HFF-Myc (cell line): ENCODE data around the gene SPRED3.

Source experiments
- DNase-seq: peaks from one replicate; pipeline ENCODE4 v3.0.0-alpha.2; 2011; ENCODE audit warnings: low read depth; ENCODE audit errors: extremely low read depth
- H3K4me3 ChIP-seq: replicated peaks from 2 replicates; pipeline ENCODE4 v1.5.1; 2011; ENCODE audit warnings: low read depth, mild to moderate bottlenecking, control low read depth, low read length
- TF ChIP-seq, protein P1 (sequence below): IDR thresholded peaks from 2 replicates; pipeline ENCODE4 v1.5.1; 2012; ENCODE audit warnings: mild to moderate bottlenecking, low read depth, low read length, control low read depth; ENCODE audit errors: missing control alignments

The SPRED3 gene

DNA sequence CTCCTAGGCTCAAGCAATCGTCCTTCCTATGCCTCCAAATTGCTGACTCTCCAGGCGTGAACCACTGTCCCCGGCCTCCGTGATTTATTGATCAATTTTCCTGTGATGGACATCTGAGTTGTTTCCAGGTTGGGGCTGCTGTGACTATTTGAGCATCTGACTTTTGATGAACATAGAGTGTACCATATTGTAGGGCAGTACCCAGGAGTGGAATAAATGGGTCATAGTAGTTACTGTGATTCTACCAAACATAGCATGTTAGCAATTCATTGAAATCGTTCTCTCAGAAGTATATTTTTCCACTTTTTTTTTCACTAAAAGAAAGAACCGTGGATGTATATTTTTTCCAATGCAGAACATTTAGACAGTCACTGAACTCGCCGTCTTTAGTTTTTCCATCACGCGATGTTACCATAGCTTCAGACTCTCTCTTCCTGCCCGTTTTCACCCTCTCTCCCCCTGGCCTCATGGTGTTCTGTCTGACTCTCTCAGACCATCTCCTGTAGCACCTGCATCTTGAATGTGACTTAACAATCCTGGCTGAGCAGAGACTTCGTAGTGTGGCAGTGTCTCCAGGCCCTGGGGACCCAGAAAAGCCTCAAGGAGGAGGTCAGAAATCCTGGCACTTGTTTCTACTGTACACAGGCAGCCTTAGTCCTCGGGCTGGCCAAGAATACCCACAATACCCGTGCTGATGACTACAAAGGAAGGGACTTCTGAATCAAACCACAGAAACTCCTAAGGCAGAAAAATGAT, 40.7 kb downstream of the SPRED3 start:
- no peak for DNase-seq
- H3K4me3 ChIP-seq = no peak overlapping the region
- TF ChIP-seq, protein P1, sequence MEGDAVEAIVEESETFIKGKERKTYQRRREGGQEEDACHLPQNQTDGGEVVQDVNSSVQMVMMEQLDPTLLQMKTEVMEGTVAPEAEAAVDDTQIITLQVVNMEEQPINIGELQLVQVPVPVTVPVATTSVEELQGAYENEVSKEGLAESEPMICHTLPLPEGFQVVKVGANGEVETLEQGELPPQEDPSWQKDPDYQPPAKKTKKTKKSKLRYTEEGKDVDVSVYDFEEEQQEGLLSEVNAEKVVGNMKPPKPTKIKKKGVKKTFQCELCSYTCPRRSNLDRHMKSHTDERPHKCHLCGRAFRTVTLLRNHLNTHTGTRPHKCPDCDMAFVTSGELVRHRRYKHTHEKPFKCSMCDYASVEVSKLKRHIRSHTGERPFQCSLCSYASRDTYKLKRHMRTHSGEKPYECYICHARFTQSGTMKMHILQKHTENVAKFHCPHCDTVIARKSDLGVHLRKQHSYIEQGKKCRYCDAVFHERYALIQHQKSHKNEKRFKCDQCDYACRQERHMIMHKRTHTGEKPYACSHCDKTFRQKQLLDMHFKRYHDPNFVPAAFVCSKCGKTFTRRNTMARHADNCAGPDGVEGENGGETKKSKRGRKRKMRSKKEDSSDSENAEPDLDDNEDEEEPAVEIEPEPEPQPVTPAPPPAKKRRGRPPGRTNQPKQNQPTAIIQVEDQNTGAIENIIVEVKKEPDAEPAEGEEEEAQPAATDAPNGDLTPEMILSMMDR = no peak

DNA sequence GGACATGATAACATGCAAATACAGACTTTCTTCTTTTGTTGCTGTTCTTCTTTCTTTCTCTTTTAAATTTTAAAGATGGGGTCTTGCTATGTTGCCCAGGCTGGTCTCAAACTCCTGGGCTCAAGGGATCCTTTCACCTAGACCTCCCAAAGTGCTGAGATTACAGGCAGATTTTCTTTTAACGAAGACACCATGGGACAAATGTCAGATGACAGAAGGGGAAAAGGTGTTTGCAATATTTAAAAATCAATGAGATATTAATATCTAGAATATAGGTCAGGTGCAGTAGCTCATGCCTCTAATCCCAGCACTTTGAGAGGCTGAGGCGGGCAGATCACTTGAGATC, 41.3 kb downstream of the SPRED3 start:
- H3K4me3 ChIP-seq = no peak overlapping the region
- TF ChIP-seq, protein P1 = no peak
- no peak for DNase-seq

DNA sequence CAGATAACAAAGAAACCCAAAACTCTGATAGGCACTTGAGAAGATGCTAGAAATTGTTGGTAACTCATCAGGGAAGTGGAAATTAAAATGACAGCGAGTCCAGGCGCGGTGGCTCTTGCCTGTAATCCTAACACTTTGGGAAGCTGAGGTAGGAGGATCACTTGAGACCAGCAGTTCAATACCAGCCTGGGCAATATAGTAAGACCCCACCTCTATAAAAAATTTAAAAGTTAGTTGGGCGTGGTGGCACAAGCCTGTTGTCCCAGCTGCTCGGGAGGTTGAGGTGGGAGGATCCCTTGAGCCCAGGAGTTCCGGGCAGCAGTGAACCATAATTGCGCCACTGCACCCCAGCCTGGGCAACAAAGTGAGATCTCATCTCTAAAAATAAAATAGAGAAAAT, 42.4 kb downstream of the SPRED3 start:
- DNase-seq = no peak
- H3K4me3 ChIP-seq = no peak overlapping the region
- TF ChIP-seq, protein P1 = no peak

DNA sequence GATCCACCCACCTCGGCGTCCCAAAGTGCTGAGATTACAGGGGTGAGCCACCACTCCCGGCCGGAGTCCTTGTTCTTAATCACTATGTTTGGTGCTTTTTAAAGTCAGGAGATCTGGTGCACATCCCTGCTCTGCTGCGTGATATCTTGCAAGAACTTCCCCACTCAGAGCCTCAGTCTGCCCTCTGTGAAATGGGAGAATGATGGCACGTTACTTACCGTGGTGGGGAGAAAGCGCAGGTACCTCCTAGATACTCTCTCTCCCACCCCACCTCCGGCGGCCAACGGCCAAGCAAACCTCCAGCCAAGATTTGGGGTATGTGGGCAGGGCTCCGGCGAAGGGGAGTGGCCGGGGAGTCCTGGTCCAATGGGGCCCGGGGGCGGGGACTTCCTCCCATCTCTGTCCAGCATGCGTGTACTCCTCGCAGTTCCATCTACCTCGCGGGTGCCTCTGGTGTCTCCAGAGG, 44.8 kb downstream of the SPRED3 start, which contains the start of gene RYR1:
Gene RYR1, plus strand, starts transcription at position 424 of the 466 bp plus-strand sequence. CDS start 139 bp downstream, outside the sequence.
- H3K4me3 ChIP-seq = no peak within 1 kb of the TSS
- TF ChIP-seq, protein P1 = no peak
- DNase-seq = no peak

DNA sequence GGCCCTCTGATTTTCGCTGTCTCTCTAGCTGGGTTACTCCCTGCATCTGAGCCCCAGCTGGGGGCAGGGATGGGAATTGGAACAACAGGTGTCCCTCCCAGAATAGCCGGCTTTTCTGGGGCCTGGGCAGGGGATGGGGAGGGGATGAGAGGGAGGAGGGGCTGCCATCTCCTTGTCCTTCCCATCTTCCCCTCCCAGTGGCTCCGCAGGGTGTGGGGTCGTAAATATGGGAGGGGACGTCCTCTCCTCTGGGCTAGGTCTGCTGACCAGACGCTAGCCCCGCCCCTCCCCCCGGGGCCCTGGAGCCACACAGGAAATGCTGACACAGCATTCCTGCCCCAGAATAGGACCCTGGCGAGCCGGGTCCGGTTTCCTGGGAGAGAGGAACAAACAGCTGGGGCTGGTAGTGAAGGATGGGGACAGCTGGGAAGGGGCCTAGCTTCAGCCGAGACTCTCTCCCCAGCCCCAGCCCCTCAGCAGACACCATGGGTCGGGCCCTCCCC, 46.1 kb downstream of the SPRED3 start:
- TF ChIP-seq, protein P1 = no peak
- no peak overlapping the region for H3K4me3 ChIP-seq
- no peak for DNase-seq

DNA sequence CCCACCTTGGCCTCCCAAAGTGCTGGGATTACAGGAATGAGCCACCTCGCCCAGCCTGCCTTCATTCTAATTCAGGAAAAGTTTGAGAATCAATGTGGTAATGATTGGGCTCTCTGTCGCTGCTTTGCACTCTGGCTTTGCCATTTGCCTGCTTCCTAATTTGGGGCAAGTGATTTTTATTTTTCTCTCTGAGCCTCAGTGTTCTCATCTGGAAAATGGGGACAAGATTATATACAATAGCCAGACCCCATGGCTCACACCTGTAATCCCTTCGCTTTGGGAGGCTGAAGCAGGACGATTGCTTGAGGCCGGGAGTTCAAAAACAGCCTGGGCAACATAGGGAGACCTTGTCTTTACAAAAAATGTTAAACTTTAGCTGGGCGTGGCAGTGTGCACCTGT, 48.8 kb downstream of the SPRED3 start:
- DNase-seq = no peak
- TF ChIP-seq, protein P1 = no peak
- H3K4me3 ChIP-seq = no peak overlapping the region

DNA sequence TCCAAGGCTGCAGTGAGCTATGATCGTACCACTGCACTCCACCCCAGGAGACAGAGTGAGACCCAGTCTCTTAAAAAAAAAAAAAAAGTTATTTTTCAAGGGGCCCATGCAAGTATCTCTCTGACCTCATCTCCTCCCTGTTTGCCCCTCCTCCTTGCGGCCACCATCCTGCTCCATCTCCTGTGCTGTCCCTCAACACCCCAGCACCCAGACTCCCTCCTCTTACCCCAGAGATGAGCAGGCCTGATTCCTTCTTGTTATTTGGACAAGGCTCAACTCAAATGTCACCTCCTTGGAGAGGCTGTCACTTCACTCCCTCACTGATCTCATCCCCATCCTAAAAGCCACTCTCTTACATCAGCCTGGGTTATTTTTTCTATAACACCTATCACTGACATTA, 49.4 kb downstream of the SPRED3 start:
- no peak overlapping the region for H3K4me3 ChIP-seq
- TF ChIP-seq, protein P1 = no peak
- DNase-seq = no peak
